Panc1 (cell line): ENCODE data around the gene NCL. TPM values are rescaled to one million over a fixed set of nuclear protein-coding genes. Genes with fewer than 3 reads are reported as not detected.
A peak's percentile ranks its signal among the peaks of the same experiment; 100 is the strongest.

Experiments used
- ATAC-seq: fragments of 200-7000 bp; cut with Tn5 transposase; 2 replicates; pipeline ENCODE4 v1.9.1; 2020; ENCODE audit warnings: mild to moderate bottlenecking, moderate library complexity
- BruUV-seq: library from RNA; stranded (reverse); fragments of 400-500 nt; replicated peaks from 2 replicates; lab custom pipeline; 2021; lab: Mats Ljungman, UMichigan
- CTCF ChIA-PET: fragments of 300-600 bp; sonication (Branson Sonifier 250); formaldehyde crosslinking; loops from one replicate; lab custom pipeline; 2022; ENCODE audit warnings: antibody characterized with exemption; lab: Charles Lee
- POLR2A ChIA-PET: fragments of 300-600 bp; sonication (Branson Sonifier 250); formaldehyde crosslinking; loops from one replicate; lab custom pipeline; 2022; ENCODE audit warnings: antibody characterized with exemption; lab: Charles Lee
- DNase-seq: peaks from one replicate; pipeline ENCODE4 v3.0.0-alpha.2; 2010; ENCODE audit warnings: low read depth, low spot score
- H3K27ac ChIP-seq: 2 replicates; pipeline ENCODE4 v1.5.1; 2011; ENCODE audit warnings: mild to moderate bottlenecking, low read length, inconsistent platforms
- H3K27me3 ChIP-seq: fragments of 200-500 bp; sonication (Bioruptor generic); 2 replicates; pipeline ENCODE4 v1.6.0; 2014; ENCODE audit warnings: low read length, inconsistent platforms; ENCODE audit not compliant: control insufficient read depth, insufficient read depth
- H3K36me3 ChIP-seq: fragments of 200-500 bp; sonication (Bioruptor generic); 2 replicates; pipeline ENCODE4 v1.5.1; 2014; ENCODE audit warnings: inconsistent platforms, mild to moderate bottlenecking, low read length, moderate library complexity; ENCODE audit not compliant: control insufficient read depth, insufficient read depth
- H3K4me1 ChIP-seq: 2 replicates; pipeline ENCODE4 v1.5.1; 2011; ENCODE audit warnings: inconsistent platforms, mild to moderate bottlenecking, low read length, moderate library complexity; ENCODE audit not compliant: control insufficient read depth, insufficient read depth
- H3K4me3 ChIP-seq, 2 experiments: 2 replicates each; pipeline ENCODE4 v1.5.1; 2011 to 2012; ENCODE audit warnings: low read depth in 2 of 2, low read length in 2 of 2, mild to moderate bottlenecking in 2 of 2, inconsistent platforms in 1 of 2, moderate library complexity in 1 of 2
- H3K9me3 ChIP-seq: fragments of 200-500 bp; sonication (Bioruptor generic); 2 replicates; pipeline ENCODE4 v1.5.1; 2014; ENCODE audit warnings: low read depth, mild to moderate bottlenecking, inconsistent platforms, low read length, moderate library complexity; ENCODE audit not compliant: control insufficient read depth, insufficient read depth
- POLR2AphosphoS5 ChIP-seq: IDR thresholded peaks from 2 replicates; pipeline ENCODE4 v1.6.1; 2012; ENCODE audit warnings: mild to moderate bottlenecking, low read depth, low read length, moderate library complexity
- SIN3A ChIP-seq: IDR thresholded peaks from 2 replicates; pipeline ENCODE4 v1.6.1; 2012; ENCODE audit warnings: low read depth, mild to moderate bottlenecking, low read length, moderate library complexity, borderline replicate concordance; ENCODE audit not compliant: insufficient read depth
- TCF7L2 ChIP-seq: IDR thresholded peaks from 2 replicates; pipeline ENCODE4 v1.6.1; 2011; ENCODE audit warnings: mild to moderate bottlenecking, low read depth, low read length, inconsistent platforms
- in situ Hi-C: cut with HindIII; loops from 2 replicates; pipeline ENCODE4 v1.10.0; 2016; ENCODE audit warnings: low sequenced_read_pairs, low pct_unique_long_range_greater_than_20kb
- intact Hi-C: fragments of 100-400 bp; cut with micrococcal nuclease; formaldehyde crosslinking; loops from one replicate; pipeline ENCODE4 v1.10.0; 2022; ENCODE audit not compliant: unreplicated experiment
- total RNA-seq: library from RNA; stranded (reverse); gene quantifications from one replicate; pipeline ENCODE4 v1.2.1, GENCODE V29; 2021; ENCODE audit not compliant: unreplicated experiment
- TF ChIP-seq, protein P1 (sequence below), 2 experiments: IDR thresholded peaks; 2 replicates each; pipeline ENCODE4 v1.6.1; 2011 to 2012; ENCODE audit warnings: low read depth in 2 of 2, control low read depth in 1 of 2, low read length in 1 of 2, mild to moderate bottlenecking in 1 of 2, moderate library complexity in 1 of 2; ENCODE audit not compliant: insufficient read depth in 1 of 2
- TF ChIP-seq, protein P2 (sequence below): fragments of 450-650 bp; IDR thresholded peaks from 2 replicates; pipeline ENCODE4 v1.5.1; 2017; ENCODE audit warnings: mild to moderate bottlenecking

Gene NCL
- total RNA-seq, 1 experiment from 2014 or later: 778 TPM

DNA sequence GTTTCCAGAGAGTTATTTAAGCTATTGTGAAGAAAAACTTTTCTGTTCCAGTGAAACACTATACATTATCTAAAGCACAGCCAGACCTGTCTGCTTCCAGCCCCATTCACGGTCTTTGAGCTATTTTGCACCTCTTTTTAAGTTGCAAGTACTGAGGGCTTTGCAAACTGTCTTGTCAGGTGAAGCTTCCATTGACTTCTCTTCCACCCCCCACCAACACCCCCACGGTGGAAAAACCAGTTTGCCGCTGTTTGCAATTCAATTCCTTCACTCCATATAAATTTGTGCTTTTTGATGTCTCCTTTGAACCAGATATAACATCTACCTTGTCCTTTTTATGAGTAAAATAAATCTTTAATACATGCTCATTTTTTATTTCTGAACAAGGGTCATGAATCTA is 53.0 kb downstream of the NCL start:
- Histone ChIP-seq H3K9me3 (no peaks in the 10 kb centered on the region), H3K27me3 (no peaks in the 10 kb centered on the region), H3K27ac (peak overlapping the region; percentile 78), H3K4me3 (no peak overlapping the region), H3K36me3 (no peaks in the 10 kb centered on the region), H3K4me1 (peaks cover 27% of the 10 kb centered on the region)
- no peak for ATAC-seq
- DNase-seq: no peak
- ChIA-PET CTCF (interaction anchor here (0.6 kb wide), 1 partner anchor 104 kb away, joined by 3 read pairs; no protein-coding TSS in a partner anchor), POLR2A (no interaction called here)
- intact Hi-C loops (loop anchor here (5.0 kb wide), 1 partner anchor 184 kb away; no protein-coding TSS in a partner anchor), in situ Hi-C loops (loop anchor here (25.0 kb wide), 1 partner anchor 99 kb away; no protein-coding TSS in a partner anchor)
- TF ChIP-seq TCF7L2 (no peak), POLR2AphosphoS5 (no peak), SIN3A (no peak)
- TF ChIP-seq, protein P1, sequence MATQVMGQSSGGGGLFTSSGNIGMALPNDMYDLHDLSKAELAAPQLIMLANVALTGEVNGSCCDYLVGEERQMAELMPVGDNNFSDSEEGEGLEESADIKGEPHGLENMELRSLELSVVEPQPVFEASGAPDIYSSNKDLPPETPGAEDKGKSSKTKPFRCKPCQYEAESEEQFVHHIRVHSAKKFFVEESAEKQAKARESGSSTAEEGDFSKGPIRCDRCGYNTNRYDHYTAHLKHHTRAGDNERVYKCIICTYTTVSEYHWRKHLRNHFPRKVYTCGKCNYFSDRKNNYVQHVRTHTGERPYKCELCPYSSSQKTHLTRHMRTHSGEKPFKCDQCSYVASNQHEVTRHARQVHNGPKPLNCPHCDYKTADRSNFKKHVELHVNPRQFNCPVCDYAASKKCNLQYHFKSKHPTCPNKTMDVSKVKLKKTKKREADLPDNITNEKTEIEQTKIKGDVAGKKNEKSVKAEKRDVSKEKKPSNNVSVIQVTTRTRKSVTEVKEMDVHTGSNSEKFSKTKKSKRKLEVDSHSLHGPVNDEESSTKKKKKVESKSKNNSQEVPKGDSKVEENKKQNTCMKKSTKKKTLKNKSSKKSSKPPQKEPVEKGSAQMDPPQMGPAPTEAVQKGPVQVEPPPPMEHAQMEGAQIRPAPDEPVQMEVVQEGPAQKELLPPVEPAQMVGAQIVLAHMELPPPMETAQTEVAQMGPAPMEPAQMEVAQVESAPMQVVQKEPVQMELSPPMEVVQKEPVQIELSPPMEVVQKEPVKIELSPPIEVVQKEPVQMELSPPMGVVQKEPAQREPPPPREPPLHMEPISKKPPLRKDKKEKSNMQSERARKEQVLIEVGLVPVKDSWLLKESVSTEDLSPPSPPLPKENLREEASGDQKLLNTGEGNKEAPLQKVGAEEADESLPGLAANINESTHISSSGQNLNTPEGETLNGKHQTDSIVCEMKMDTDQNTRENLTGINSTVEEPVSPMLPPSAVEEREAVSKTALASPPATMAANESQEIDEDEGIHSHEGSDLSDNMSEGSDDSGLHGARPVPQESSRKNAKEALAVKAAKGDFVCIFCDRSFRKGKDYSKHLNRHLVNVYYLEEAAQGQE (IDR thresholded peaks at IDR 0.05; ENCODE audit: insufficient read depth in 1 of 2, low read depth in 2 of 2, low read length in 1 of 2): no peak
- TF ChIP-seq, protein P2, sequence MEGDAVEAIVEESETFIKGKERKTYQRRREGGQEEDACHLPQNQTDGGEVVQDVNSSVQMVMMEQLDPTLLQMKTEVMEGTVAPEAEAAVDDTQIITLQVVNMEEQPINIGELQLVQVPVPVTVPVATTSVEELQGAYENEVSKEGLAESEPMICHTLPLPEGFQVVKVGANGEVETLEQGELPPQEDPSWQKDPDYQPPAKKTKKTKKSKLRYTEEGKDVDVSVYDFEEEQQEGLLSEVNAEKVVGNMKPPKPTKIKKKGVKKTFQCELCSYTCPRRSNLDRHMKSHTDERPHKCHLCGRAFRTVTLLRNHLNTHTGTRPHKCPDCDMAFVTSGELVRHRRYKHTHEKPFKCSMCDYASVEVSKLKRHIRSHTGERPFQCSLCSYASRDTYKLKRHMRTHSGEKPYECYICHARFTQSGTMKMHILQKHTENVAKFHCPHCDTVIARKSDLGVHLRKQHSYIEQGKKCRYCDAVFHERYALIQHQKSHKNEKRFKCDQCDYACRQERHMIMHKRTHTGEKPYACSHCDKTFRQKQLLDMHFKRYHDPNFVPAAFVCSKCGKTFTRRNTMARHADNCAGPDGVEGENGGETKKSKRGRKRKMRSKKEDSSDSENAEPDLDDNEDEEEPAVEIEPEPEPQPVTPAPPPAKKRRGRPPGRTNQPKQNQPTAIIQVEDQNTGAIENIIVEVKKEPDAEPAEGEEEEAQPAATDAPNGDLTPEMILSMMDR: no peak
- BruUV-seq: no TSS peak

DNA sequence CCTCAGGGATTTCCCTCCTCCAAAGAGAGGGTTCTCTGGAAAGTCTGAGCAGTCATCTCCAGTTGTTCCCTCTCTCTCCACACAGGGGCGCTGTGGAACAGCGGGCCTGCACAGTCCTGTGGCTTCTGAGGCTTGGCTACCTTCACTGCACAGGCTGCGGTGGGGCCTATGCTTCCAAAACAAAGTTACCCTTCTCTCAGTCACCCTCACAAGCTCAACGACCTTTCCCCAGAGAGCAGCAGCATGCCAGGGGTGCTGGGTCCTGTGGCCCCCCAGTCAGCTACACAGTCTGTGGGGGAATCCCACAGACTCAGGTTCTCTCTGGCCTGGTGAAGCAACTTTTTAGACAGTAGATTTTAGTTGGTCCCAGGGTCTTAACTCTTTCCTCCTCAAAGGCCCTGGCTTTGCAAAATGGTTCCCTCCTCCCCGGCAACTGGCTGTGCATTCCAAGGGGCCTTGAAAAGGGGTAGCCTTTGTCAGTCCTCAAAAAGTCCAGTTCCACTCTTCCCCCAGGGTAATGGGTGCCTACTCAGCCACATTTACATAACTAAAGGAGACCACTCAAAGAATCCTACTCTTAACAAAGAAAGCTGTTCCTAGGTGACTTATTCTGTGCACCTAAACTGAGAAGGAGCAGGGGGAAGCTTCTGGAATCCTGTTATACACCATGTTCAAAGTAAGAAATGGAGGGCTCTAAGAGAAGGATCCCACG is 53.8 kb downstream of the NCL start:
- TF ChIP-seq, protein P2: peak; percentile 63
- TF ChIP-seq, protein P1 (IDR thresholded peaks at IDR 0.05; ENCODE audit: insufficient read depth in 1 of 2, low read depth in 2 of 2, low read length in 1 of 2): no peak
- TF ChIP-seq TCF7L2: no peak
- no TSS peak for BruUV-seq
- POLR2A ChIA-PET: no interaction called here
- H3K4me1 ChIP-seq: peaks cover 33% of the 10 kb centered on the region
- CTCF ChIA-PET: interaction anchor here (0.5 to 1.1 kb wide), 2 partner anchors 14 to 115 kb away, joined by 3 to 6 read pairs; no protein-coding TSS in a partner anchor
- in situ Hi-C loops (loop anchor here (25.0 kb wide), 1 partner anchor 98 kb away; no protein-coding TSS in a partner anchor), intact Hi-C loops (loop anchor here (5.0 kb wide), 1 partner anchor 183 kb away; no protein-coding TSS in a partner anchor)
- H3K27ac ChIP-seq: peak overlapping the region; percentile 78
- DNase-seq (no peak), ATAC-seq (no peak)
- H3K4me3 ChIP-seq: no peak overlapping the region
- no peaks in the 10 kb centered on the region for H3K36me3 ChIP-seq
- H3K27me3 ChIP-seq: no peaks in the 10 kb centered on the region
- no peaks in the 10 kb centered on the region for H3K9me3 ChIP-seq
